Ascending aorta (tissue), 2 donors: ENCODE data around the gene AP2M1. TPM values are rescaled to one million over a fixed set of nuclear protein-coding genes. Genes with fewer than 3 reads are reported as not detected.

Source experiments
- DNase-seq, 2 donors: peaks; one replicate each; pipeline ENCODE4 v3.0.0-alpha.2; 2019; ENCODE audit warnings: low spot score in 2 of 2
- H3K27ac ChIP-seq, 2 donors: fragments of 200-600 bp; sonication (generic); one replicate each; pipeline ENCODE4 v1.5.1; 2016 to 2017; ENCODE audit warnings: mild to moderate bottlenecking in 1 of 2
- H3K27me3 ChIP-seq: fragments of 200-600 bp; sonication (generic); one replicate; pipeline ENCODE4 v1.5.1; 2017
- H3K36me3 ChIP-seq, 2 donors: fragments of 200-600 bp; sonication (generic); one replicate each; pipeline ENCODE4 v1.5.1; 2016
- H3K4me1 ChIP-seq, 2 donors: fragments of 200-600 bp; sonication (generic); one replicate each; pipeline ENCODE4 v1.5.1; 2016 to 2017; ENCODE audit warnings: mild to moderate bottlenecking in 1 of 2
- H3K4me3 ChIP-seq, 2 donors: fragments of 200-600 bp; sonication (generic); one replicate each; pipeline ENCODE4 v1.5.1; 2016 to 2017; ENCODE audit warnings: mild to moderate bottlenecking in 1 of 2
- H3K9me3 ChIP-seq, 2 donors: fragments of 200-600 bp; sonication (generic); one replicate each; pipeline ENCODE4 v1.5.1; 2016
- intact Hi-C: fragments of 100-400 bp; cut with DNase I; formaldehyde crosslinking; loops from one replicate; pipeline ENCODE4 v1.15.1; 2023
- total RNA-seq: library from RNA; depleted of rRNA; stranded (reverse); fragments of >200 nt; gene quantifications from one replicate; pipeline ENCODE4 v1.1.0, GENCODE V29; 2016
- TF ChIP-seq, protein P1 (sequence below), 3 experiments: fragments of 200-600 bp in 2 of 3; fragments of 450-650 bp in 1 of 3; sonication (generic) in 2 of 3; IDR thresholded peaks; one replicate each; pipeline ENCODE4 v1.5.1; 2016 to 2019; ENCODE audit warnings: antibody characterized with exemption in 3 of 3, mild to moderate bottlenecking in 1 of 3, moderate library complexity in 1 of 3

AP2M1 gene
- total RNA-seq, 1 donor from 2014 or later, result 101 TPM

DNA sequence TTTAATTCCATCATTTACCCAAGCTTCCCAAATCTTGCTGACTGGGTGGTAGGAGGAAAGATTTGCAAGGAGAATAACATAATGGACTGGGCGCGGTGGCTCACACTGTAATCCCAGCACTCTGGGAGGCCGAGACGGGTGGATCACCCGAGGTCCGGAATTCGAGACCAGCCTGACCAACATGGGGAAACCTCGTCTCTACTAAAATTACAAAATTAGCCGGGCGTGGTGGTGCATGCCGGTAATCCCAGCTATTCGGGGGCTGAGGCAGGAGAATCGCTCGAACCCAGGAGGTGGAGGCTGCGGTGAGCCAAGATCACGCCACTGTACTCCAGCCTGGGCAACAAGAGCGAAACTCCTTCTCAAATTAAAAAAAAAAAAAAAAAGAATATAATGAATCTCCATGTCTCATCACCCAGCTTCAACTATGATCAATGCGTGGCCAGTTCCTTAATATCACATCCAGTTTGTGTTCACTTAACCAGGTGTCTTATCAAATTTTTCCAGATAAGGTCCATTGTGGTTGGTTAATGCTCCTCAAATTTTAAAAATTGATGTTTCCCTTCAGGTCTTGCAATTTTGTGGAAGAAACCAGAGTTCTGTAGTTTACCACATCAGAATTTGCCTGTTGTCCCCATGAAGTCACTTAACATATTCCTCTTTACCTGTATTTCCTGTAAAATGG lies 10.0 kb downstream of the AP2M1 start:
- TF ChIP-seq, protein P1, sequence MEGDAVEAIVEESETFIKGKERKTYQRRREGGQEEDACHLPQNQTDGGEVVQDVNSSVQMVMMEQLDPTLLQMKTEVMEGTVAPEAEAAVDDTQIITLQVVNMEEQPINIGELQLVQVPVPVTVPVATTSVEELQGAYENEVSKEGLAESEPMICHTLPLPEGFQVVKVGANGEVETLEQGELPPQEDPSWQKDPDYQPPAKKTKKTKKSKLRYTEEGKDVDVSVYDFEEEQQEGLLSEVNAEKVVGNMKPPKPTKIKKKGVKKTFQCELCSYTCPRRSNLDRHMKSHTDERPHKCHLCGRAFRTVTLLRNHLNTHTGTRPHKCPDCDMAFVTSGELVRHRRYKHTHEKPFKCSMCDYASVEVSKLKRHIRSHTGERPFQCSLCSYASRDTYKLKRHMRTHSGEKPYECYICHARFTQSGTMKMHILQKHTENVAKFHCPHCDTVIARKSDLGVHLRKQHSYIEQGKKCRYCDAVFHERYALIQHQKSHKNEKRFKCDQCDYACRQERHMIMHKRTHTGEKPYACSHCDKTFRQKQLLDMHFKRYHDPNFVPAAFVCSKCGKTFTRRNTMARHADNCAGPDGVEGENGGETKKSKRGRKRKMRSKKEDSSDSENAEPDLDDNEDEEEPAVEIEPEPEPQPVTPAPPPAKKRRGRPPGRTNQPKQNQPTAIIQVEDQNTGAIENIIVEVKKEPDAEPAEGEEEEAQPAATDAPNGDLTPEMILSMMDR (IDR thresholded peaks at IDR 0.05), result no peak
- Histone ChIP-seq H3K4me1 (peaks cover 0 to 16% of the 10 kb centered on the region in 2 donors), H3K9me3 (no peaks in the 10 kb centered on the region), H3K36me3 (peaks cover 58 to 66% of the 10 kb centered on the region in 2 donors), H3K27ac (peak overlapping the region; percentile 87 to 93), H3K27me3 (no peaks in the 10 kb centered on the region), H3K4me3 (no peak overlapping the region)
- DNase-seq, result no peak
- intact Hi-C loops, result loop anchor here (1.0 to 5.0 kb wide), 5 partner anchors 28 to 178 kb away; partner anchors contain the start of genes ABCC5, CLCN2, EIF2B5 and FAM131A

GRCh38 chr3:184185461-184186183 lies 11.0 kb downstream of the AP2M1 start:
- H3K9me3 ChIP-seq, result no peaks in the 10 kb centered on the region
- TF ChIP-seq, protein P1 (IDR thresholded peaks at IDR 0.05), result no peak
- H3K36me3 ChIP-seq, result peaks cover 58 to 66% of the 10 kb centered on the region in 2 donors
- DNase-seq, result peak; percentile 98 to 100
- intact Hi-C loops, result loop anchor here (1.0 to 5.0 kb wide), 8 partner anchors 9 to 177 kb away; partner anchors contain the start of genes ABCC5, CLCN2, EEF1AKMT4 and EIF2B5
- peak overlapping the region; percentile 87 to 93 for H3K27ac ChIP-seq
- peak overlapping the region; percentile 91 to 97 for H3K4me3 ChIP-seq
- no peaks in the 10 kb centered on the region for H3K27me3 ChIP-seq
- H3K4me1 ChIP-seq, result peaks cover 0 to 16% of the 10 kb centered on the region in 2 donors

- Histone ChIP-seq H3K4me1 (peaks cover 0 to 16% of the 10 kb centered on the region in 2 donors), H3K27me3 (no peaks in the 10 kb centered on the region), H3K36me3 (peaks cover 58 to 66% of the 10 kb centered on the region in 2 donors), H3K9me3 (no peaks in the 10 kb centered on the region), H3K27ac (peak within 1 kb of the TSS; percentile 87 to 93), H3K4me3 (peak within 1 kb of the TSS; percentile 91 to 97)
- peak in 1 of 2 donors; percentile 80 for DNase-seq
- intact Hi-C loops, result loop anchor here (1.0 to 5.0 kb wide), 6 partner anchors 10 to 176 kb away; partner anchors contain the start of genes ABCC5, CLCN2, EEF1AKMT4 and FAM131A
- TF ChIP-seq, protein P1 (IDR thresholded peaks at IDR 0.05), result no peak
Observed at GRCh38 chr3:184186184-184186901, 11.7 kb downstream of the AP2M1 start, which contains the start of gene ABCF3. ABCF3 (plus strand) TSS chr3:184186199; CDS start chr3:184186208, 9 bp downstream.

- no peak for DNase-seq
- H3K4me3 ChIP-seq, result peak overlapping the region; percentile 91 to 97
- peaks cover 0 to 16% of the 10 kb centered on the region in 2 donors for H3K4me1 ChIP-seq
- intact Hi-C loops, result loop anchor here (1.0 to 5.0 kb wide), 6 partner anchors 11 to 175 kb away; partner anchors contain the start of genes ABCC5, CLCN2, EEF1AKMT4 and FAM131A
- H3K9me3 ChIP-seq, result no peaks in the 10 kb centered on the region
- H3K36me3 ChIP-seq, result peaks cover 58 to 66% of the 10 kb centered on the region in 2 donors
- peak overlapping the region; percentile 87 to 93 for H3K27ac ChIP-seq
- H3K27me3 ChIP-seq, result no peaks in the 10 kb centered on the region
- TF ChIP-seq, protein P1 (IDR thresholded peaks at IDR 0.05), result no peak
Observed at GRCh38 chr3:184186902-184187207, 12.2 kb downstream of the AP2M1 start.

DNA sequence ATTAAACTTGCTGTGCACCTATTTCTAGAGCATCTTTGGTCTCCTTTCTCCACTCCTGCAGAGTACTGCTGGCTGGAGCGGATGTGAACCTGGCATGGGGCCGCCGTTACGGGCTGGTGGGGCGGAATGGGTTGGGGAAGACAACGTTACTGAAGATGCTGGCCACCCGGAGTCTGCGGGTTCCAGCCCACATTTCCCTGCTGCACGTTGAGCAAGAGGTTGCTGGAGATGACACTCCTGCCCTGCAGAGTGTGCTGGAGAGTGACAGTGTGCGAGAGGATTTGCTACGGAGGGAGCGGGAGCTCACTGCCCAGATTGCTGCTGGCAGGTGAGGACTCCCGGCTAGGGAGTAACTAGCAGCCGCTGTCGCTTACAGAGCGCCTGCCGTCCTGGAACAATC lies 13.4 kb downstream of the AP2M1 start:
- TF ChIP-seq, protein P1 (IDR thresholded peaks at IDR 0.05), result no peak
- H3K4me3 ChIP-seq, result no peak overlapping the region
- no peak overlapping the region for H3K27ac ChIP-seq
- no peaks in the 10 kb centered on the region for H3K27me3 ChIP-seq
- peaks cover 0 to 16% of the 10 kb centered on the region in 2 donors for H3K4me1 ChIP-seq
- DNase-seq, result no peak
- intact Hi-C loops, result loop anchor here (5.0 kb wide), 3 partner anchors 149 to 174 kb away; partner anchors contain the start of genes ABCC5, CLCN2, FAM131A and POLR2H
- peaks cover 59 to 66% of the 10 kb centered on the region in 2 donors for H3K36me3 ChIP-seq
- H3K9me3 ChIP-seq, result no peaks in the 10 kb centered on the region
